RPMI7951 (cell line): Measurements from ENCODE around the gene AGPAT2. TPM values are rescaled to one million over a fixed set of nuclear protein-coding genes. Genes with fewer than 3 reads are reported as not detected.
A peak's percentile ranks its signal among the peaks of the same experiment; 100 is the strongest.

Experiments
- DNase-seq: peaks from one replicate; pipeline ENCODE4 v3.0.0-alpha.2; 2012; ENCODE audit warnings: low read depth
- total RNA-seq: library from RNA; depleted of rRNA; stranded (reverse); fragments of >200 nt; shearing (Covaris generic); gene quantifications from 2 replicates; pipeline ENCODE4 v1.2.3, GENCODE V29; 2014

The AGPAT2 gene
- total RNA-seq, 1 experiment from 2014 or later = 20.4 TPM

- DNase-seq = no peak
These were observed 13.1 kb downstream of the AGPAT2 start for GRCh38 chr9:136673975-136674785.

GRCh38 chr9:136673088-136673974 is 13.9 kb downstream of the AGPAT2 start:
- no peak for DNase-seq

- DNase-seq = no peak
These were observed 14.7 kb downstream of the AGPAT2 start for GRCh38 chr9:136672431-136673087.

DNA sequence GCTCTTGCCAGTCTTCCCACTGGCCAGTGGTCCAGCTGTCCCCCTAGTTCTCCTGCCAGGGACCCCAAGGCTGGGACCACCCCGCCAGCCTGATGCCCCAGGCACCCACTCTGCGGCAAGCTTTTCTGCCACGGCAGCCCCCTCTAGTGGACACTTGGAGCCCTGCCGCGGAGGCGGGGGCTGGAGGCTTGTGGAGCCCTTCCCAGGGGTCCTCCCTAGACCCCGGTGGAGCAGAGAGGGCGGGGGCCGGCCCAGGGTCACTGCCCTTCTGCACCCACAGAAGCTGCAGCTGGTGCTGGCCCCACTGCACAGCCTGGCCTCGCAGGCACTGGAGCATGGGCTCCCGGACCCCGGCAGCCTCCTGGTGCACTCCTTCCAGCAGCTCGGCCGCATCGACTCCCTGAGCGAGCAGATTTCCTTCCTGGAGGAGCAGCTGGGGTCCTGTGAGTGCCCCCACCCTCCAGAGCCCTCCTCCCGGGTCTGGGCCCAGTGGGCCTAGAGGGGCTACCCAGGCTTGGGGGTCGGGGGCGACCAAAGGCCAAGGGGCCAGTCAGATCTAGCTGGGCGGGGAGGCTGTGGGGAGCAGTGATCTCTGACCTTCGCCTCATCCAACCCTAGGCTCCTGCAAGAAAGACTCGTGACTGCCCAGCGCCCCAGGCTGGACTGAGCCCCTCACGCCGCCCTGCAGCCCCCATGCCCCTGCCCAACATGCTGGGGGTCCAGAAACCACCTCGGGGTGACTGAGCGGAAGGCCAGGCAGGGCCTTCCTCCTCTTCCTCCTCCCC is 15.4 kb downstream of the AGPAT2 start:
- DNase-seq = no peak

GRCh38 chr9:136671254-136671614 is 16.0 kb downstream of the AGPAT2 start:
- DNase-seq = no peak

- DNase-seq = no peak
These were observed 16.5 kb downstream of the AGPAT2 start for GRCh38 chr9:136670576-136671253.

DNA sequence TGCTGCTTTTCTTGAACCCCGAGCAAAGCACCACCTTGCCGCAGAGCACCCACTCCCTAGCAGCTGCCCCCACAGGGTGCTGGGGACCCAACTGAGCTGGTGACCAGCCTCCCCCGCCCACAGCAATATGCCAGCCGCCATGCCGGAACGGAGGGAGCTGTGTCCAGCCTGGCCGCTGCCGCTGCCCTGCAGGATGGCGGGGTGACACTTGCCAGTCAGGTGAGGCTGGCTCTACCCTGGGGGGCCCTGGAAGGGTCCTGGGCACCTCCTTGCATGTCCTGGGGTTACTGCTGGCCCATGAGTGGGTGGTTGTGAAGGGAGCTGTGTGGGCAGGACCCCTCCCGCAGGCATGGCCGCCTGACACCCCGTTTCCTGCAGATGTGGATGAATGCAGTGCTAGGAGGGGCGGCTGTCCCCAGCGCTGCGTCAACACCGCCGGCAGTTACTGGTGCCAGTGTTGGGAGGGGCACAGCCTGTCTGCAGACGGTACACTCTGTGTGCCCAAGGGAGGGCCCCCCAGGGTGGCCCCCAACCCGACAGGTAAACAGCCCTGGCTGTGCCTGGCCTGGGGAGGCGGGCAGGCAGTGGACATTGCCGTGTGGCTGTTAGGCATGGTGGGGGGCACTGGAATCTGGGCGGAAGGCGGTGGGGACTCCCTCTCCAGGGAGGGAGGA is 17.3 kb downstream of the AGPAT2 start:
- no peak for DNase-seq

GRCh38 chr9:136668983-136669790 is 18.1 kb downstream of the AGPAT2 start:
- peak; percentile 19 for DNase-seq

GRCh38 chr9:136667940-136668760 is 19.1 kb downstream of the AGPAT2 start:
- DNase-seq = no peak

DNA sequence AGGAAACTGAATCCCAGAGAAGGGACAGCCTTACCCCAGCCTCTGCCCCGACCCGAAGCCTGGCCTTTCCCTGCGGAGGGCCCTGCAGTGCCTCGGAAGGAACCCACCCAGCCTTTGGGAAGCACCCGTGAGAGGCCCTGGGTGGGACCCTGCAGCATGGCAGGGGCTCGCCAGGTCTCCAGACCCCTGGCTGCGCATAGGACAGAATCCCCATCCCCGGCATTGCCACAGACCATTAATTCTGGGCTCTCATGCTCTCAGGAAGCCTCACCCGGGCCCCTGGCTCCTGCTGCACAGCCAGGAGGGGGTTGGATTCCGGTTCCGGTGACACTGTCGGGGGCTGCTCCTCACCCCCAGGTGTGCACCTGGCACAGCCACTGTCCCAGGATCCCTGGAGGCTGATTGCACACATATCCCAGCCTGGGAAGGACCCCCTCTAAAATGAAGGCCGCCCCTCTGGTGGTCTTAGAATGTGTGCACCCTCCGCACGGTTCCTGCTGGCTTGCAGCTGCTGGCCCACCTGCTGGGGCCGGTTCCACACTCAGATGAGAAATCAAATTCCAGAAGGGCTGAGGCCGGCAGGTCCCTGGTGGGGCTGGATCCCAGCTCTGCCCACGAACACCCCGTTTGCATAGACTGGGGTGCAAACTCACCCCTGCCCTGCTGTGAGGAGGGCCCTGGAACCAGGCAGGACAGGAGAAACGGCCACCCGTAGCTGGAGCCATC is 19.9 kb downstream of the AGPAT2 start:
- no peak for DNase-seq

DNA sequence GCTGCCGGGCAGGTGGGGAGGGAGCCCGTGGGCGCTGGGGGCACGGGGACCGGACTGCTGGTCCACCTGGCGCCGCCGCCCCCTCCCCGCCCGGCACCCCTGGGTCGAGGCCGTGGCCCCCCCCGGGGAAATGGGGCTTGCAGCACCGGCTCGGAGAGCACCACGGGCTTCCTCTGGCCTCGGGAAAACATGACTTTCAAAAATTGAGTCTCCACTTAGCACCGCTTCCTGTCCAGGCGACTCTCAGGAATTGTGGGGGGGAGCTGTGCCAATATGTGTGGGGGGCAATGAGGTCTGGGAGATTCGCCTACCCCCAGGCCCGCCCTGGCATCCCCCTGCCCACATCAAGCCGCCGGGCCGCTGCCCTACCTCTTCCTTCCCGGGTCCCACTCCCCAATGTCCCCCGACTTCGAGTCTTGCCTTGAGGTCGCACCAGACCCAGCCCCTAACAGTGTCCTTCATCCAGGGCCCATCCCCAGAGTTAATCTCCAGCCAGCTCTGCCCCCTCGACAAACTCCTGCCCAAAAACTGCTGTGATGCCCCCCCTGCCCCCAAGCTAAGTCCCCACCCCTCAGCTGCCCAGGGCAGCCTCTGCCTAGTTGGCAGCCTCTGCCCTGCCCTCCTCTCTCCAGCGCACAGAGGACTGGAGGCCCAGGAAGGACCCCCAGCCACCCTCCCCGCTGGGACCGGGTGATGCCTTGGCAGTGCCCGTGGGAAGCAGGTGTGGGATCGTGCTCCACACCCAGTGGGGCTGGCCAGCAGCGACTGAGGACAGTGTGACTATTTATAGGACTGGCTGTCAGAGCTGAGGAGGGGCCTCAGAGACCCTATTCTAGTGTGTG is 20.7 kb downstream of the AGPAT2 start:
- no peak for DNase-seq

GRCh38 chr9:136665704-136666371 is 21.4 kb downstream of the AGPAT2 start:
- no peak for DNase-seq

GRCh38 chr9:136665111-136665703 is 22.1 kb downstream of the AGPAT2 start:
- DNase-seq = no peak

DNA sequence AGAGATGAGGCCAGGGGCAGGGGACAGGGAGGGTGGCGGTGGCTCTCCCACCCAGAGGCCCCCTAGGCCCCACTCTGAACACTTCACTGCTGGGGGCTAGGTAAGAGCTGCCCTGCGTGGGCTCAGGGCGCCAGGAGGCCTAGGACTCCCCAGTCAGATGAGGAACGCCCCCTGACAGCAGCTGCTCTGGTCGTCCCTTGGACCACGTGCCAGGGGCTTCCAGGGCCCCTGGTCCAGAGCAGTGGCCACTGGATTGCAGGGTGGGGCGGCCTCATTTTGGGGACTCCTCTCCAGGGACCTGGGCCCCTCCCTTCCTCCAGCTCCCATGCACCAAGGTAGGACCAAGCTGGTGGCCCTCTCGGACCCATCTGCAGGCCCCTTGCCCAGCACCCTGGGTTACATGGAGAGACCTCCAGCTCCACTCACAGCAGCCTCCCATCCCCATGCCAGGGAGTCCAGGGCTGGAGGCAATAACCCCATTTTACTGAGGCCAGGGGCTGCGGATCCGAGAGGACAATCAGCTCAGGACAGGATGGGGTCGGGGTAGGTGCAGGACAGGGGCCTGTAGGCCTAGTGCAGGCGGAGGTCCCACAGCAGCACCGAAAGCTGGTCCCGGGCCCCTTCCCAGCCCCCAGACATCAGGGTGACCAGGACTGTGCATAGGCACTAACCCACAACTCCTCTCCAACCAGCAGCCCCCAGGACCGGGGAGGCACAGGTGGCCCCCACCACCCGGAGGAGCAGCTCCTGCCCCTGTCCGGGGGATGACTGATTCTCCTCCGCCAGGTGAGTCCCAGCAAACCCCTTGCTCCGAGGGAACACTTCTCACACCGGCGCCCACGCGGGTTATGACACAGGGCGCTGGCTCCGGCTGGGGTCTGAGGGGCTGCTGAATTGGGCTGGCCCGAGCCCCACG is 23.0 kb downstream of the AGPAT2 start:
- DNase-seq = no peak
